ENCODE data around the gene LDAH. TPM values are rescaled to one million over a fixed set of nuclear protein-coding genes. Genes with fewer than 3 reads are reported as not detected.
A peak's percentile ranks its signal among the peaks of the same experiment; 100 is the strongest.

Gene LDAH
- total and polyA plus RNA-seq, 2 donors (not counting 1 experiment from before 2014, with no cell fraction given) = 9.0 to 31.3 TPM

DNA sequence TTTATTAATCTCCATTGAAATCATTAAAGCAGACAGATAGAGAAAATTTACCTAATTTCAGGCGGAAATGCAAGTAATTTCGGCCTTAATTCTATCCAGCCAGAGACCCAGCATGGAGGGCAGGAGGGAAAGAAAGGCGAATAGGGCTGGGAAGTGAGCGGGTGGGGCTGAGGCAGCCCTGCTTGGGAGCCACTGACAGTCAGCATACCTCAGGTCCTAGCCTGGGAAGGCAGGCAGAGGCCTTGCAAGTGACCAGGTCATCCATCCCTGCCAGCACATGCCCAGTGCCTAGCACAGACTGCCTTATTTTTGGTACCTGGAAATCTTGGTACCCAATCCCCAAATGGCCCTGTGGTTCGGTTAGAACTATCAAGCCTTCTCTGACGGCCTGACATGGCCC lies 154.4 kb downstream of the LDAH start:
- peaks cover 0 to 28% (median 0%) of the 10 kb centered on the region in 3 donors for H3K9me3 ChIP-seq (ENCODE audit: control extremely low read depth in 1 of 3, control insufficient read depth in 2 of 3, insufficient read depth in 1 of 3, low read length in 2 of 3)
- peaks cover 41 to 69% of the 10 kb centered on the region in 2 donors for H3K4me1 ChIP-seq (ENCODE audit: control insufficient read depth in 2 of 2, insufficient read depth in 2 of 2, low read length in 2 of 2)
- Mint-ChIP-seq H3K4me3 (peak overlapping the region; percentile 88), H3K4me1 (peaks cover 43% of the 10 kb centered on the region), H3K9me3 (ENCODE audit: insufficient read depth) (no peaks in the 10 kb centered on the region), H3K27ac (peak overlapping the region; percentile 83), H3K27me3 (peaks cover 9% of the 10 kb centered on the region)
- H2AFZ ChIP-seq (ENCODE audit: insufficient read depth, low read depth, low read length, poor library complexity, severe bottlenecking) = no peak overlapping the region
- DNase-seq (no peak), ATAC-seq (ENCODE audit: low read depth) (no peak)
- CTCF ChIA-PET = interaction anchor here (3.4 to 3.9 kb wide), 2 partner anchors 8 to 294 kb away, joined by 15 to 88 read pairs; no protein-coding TSS in a partner anchor
- H3K9ac ChIP-seq (ENCODE audit: low read length) = peak overlapping the region; percentile 69
- no peak overlapping the region for H3K27ac ChIP-seq (ENCODE audit: low read length in 2 of 2)
- peak overlapping the region in 3 of 5 experiments; percentile 57 to 71 (median 62) for H3K4me3 ChIP-seq (ENCODE audit: control extremely low read depth in 1 of 5, extremely low read depth in 1 of 5, insufficient read depth in 1 of 5, low read depth in 2 of 5, low read length in 4 of 5)
- H3K79me2 ChIP-seq (ENCODE audit: control insufficient read depth, insufficient read depth, low read length) = peaks cover 3% of the 10 kb centered on the region
- 96% methylated on average over 5 of the region's 6 CpGs for WGBS (ENCODE audit: insufficient coverage)
- peak overlapping the region; percentile 80 for H3K4me2 ChIP-seq (replicated peaks; ENCODE audit: low read depth, low read length, poor library complexity, severe bottlenecking)
- peaks cover 0 to 78% (median 23%) of the 10 kb centered on the region in 4 experiments for H3K27me3 ChIP-seq (replicated peaks in 1 of 4; ENCODE audit: control extremely low read depth in 1 of 4, control insufficient read depth in 3 of 4, insufficient read depth in 4 of 4, low read length in 3 of 4)
- POLR2A ChIA-PET = interaction anchor here (3.3 kb wide), 1 partner anchor 8 kb away, joined by 74 read pairs; no protein-coding TSS in a partner anchor
- H3K36me3 ChIP-seq (replicated peaks in 1 of 2; ENCODE audit: control extremely low read depth in 1 of 2, control insufficient read depth in 1 of 2, extremely low read depth in 1 of 2, insufficient read depth in 2 of 2, low read length in 1 of 2) = peaks cover 0 to 11% of the 10 kb centered on the region in 2 experiments
- intact Hi-C loops (cut with micrococcal nuclease) = no loop called here
- TF ChIP-seq EZH2 (IDR thresholded peaks at IDR 0.05; ENCODE audit: borderline replicate concordance, insufficient read depth, low read depth, low read length, poor library complexity, severe bottlenecking) = no peak
- TF ChIP-seq, protein P1, sequence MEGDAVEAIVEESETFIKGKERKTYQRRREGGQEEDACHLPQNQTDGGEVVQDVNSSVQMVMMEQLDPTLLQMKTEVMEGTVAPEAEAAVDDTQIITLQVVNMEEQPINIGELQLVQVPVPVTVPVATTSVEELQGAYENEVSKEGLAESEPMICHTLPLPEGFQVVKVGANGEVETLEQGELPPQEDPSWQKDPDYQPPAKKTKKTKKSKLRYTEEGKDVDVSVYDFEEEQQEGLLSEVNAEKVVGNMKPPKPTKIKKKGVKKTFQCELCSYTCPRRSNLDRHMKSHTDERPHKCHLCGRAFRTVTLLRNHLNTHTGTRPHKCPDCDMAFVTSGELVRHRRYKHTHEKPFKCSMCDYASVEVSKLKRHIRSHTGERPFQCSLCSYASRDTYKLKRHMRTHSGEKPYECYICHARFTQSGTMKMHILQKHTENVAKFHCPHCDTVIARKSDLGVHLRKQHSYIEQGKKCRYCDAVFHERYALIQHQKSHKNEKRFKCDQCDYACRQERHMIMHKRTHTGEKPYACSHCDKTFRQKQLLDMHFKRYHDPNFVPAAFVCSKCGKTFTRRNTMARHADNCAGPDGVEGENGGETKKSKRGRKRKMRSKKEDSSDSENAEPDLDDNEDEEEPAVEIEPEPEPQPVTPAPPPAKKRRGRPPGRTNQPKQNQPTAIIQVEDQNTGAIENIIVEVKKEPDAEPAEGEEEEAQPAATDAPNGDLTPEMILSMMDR (IDR thresholded peaks at IDR 0.05) = no peak
- no peaks in the 10 kb centered on the region for H4K20me1 ChIP-seq (ENCODE audit: control insufficient read depth, insufficient read depth, low read length, poor library complexity, severe bottlenecking)
